GM04504 (cell line): Measurements from ENCODE around the gene BPIFA2.
"Not testable (repeated sequence)": the region's sequence is repeated elsewhere in the genome, so short reads cannot be mapped to it uniquely, and the experiment has no call there.

Experiments
- DNase-seq: peaks from one replicate; pipeline ENCODE4 v3.0.0-alpha.2; 2012; ENCODE audit warnings: low read depth

Gene BPIFA2

GRCh38 chr20:33162313-33162712 lies 5.6 kb upstream of the BPIFA2 start:
- DNase-seq: no peak

- no peak for DNase-seq
Observed at GRCh38 chr20:33162753-33163152, 5.2 kb upstream of the BPIFA2 start.

GRCh38 chr20:33163856-33164762 lies 3.9 kb upstream of the BPIFA2 start:
- DNase-seq: no peak

GRCh38 chr20:33164763-33165095 lies 3.2 kb upstream of the BPIFA2 start:
- DNase-seq: no peak

- DNase-seq: no peak
Observed at GRCh38 chr20:33165416-33166055, 2.4 kb upstream of the BPIFA2 start.

- no peak for DNase-seq
Observed at GRCh38 chr20:33166533-33167113, 1.3 kb upstream of the BPIFA2 start.

GRCh38 chr20:33169176-33169794 lies 1.3 kb downstream of the BPIFA2 start:
- no peak for DNase-seq

GRCh38 chr20:33172781-33173180 lies 4.8 kb downstream of the BPIFA2 start:
- DNase-seq: no peak

- no peak for DNase-seq
Observed at GRCh38 chr20:33175123-33175522, 7.2 kb downstream of the BPIFA2 start.

GRCh38 chr20:33176101-33176500 lies 8.1 kb downstream of the BPIFA2 start:
- no peak for DNase-seq

GRCh38 chr20:33177866-33178265 lies 9.9 kb downstream of the BPIFA2 start:
- no peak for DNase-seq

GRCh38 chr20:33178726-33179125 lies 10.8 kb downstream of the BPIFA2 start:
- DNase-seq: no peak

- no peak for DNase-seq
Observed at GRCh38 chr20:33180169-33180568, 12.2 kb downstream of the BPIFA2 start.

GRCh38 chr20:33181482-33182093 lies 13.6 kb downstream of the BPIFA2 start:
- DNase-seq: no peak

GRCh38 chr20:33183312-33183711 lies 15.4 kb downstream of the BPIFA2 start:
- DNase-seq: no peak

GRCh38 chr20:33185031-33185590 lies 17.2 kb downstream of the BPIFA2 start:
- not testable (repeated sequence) for DNase-seq

GRCh38 chr20:33187491-33187890 lies 19.5 kb downstream of the BPIFA2 start:
- no peak for DNase-seq

- no peak for DNase-seq
Observed at GRCh38 chr20:33188421-33188820, 20.5 kb downstream of the BPIFA2 start.

- DNase-seq: no peak
Observed at GRCh38 chr20:33191484-33191883, 23.5 kb downstream of the BPIFA2 start.

GRCh38 chr20:33191955-33192354 lies 24.0 kb downstream of the BPIFA2 start:
- no peak for DNase-seq

- no peak for DNase-seq
Observed at GRCh38 chr20:33192912-33193501, 25.0 kb downstream of the BPIFA2 start.

GRCh38 chr20:33199026-33199425 lies 31.1 kb downstream of the BPIFA2 start:
- DNase-seq: no peak
